HFF-Myc (cell line): ENCODE data around the gene TEX54.
"Not testable (repeated sequence)": the region's sequence is repeated elsewhere in the genome, so short reads cannot be mapped to it uniquely, and the experiment has no call there.

Source experiments
- DNase-seq: peaks from one replicate; pipeline ENCODE4 v3.0.0-alpha.2; 2011; ENCODE audit warnings: low read depth; ENCODE audit errors: extremely low read depth
- H3K4me3 ChIP-seq: replicated peaks from 2 replicates; pipeline ENCODE4 v1.5.1; 2011; ENCODE audit warnings: low read depth, mild to moderate bottlenecking, control low read depth, low read length
- TF ChIP-seq, protein P1 (sequence below): IDR thresholded peaks from 2 replicates; pipeline ENCODE4 v1.5.1; 2012; ENCODE audit warnings: mild to moderate bottlenecking, low read depth, low read length, control low read depth; ENCODE audit errors: missing control alignments

TEX54 gene

GRCh38 chr11:62860835-62861563 is 28.4 kb upstream of the TEX54 start:
- TF ChIP-seq, protein P1, sequence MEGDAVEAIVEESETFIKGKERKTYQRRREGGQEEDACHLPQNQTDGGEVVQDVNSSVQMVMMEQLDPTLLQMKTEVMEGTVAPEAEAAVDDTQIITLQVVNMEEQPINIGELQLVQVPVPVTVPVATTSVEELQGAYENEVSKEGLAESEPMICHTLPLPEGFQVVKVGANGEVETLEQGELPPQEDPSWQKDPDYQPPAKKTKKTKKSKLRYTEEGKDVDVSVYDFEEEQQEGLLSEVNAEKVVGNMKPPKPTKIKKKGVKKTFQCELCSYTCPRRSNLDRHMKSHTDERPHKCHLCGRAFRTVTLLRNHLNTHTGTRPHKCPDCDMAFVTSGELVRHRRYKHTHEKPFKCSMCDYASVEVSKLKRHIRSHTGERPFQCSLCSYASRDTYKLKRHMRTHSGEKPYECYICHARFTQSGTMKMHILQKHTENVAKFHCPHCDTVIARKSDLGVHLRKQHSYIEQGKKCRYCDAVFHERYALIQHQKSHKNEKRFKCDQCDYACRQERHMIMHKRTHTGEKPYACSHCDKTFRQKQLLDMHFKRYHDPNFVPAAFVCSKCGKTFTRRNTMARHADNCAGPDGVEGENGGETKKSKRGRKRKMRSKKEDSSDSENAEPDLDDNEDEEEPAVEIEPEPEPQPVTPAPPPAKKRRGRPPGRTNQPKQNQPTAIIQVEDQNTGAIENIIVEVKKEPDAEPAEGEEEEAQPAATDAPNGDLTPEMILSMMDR, result no peak
- DNase-seq, result no peak
- H3K4me3 ChIP-seq, result no peak overlapping the region

DNA sequence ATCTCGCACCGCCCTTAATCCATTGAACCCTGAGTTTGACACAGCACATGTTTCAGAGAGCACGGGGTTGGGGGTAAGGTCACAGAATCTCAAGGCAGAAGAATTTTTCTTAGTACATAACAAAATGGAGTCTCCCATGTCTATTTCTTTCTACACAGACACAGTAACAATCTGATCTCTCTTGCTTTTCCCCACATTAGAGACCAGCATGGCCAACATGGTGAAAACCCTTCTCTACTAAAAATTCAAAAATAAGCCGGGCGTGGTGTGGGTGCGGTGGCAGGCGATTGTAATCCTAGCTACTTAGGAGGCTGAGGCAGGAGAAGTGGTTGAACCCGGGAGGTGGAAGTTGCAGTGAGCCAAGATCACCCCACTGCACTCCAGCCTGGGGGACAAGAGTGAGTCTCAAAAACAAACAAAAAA is 26.7 kb upstream of the TEX54 start:
- DNase-seq, result not testable (repeated sequence)
- H3K4me3 ChIP-seq, result 0 out of 2 replicates have a peak overlapping the region, but pooled peaks have one; percentile 1

- peak overlapping the region; percentile 98 for H3K4me3 ChIP-seq
- TF ChIP-seq, protein P1, result no peak
- no peak for DNase-seq
Measured at GRCh38 chr11:62858201-62858600, 25.6 kb upstream of the TEX54 start.

DNA sequence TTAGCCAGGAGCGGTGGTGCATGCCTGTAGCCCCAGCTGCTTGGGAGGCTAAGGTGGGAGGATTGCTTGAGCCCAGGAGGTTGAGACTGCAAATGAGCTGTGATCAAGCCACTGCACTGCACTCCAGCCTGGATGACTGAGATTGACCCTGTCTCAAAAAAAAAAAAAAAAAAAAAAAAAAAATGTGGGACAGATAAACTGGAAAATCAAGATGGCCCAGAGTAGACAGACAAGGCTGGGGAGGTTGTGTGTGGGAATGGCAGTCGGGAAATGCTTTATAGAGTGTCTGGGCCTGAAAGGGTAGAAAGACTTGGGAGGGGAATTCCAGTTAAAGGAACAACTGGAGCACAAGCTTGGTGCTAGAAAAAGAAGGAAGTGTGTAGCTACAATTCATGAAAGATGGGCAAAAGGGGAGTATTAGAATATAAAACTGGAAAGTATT is 24.9 kb upstream of the TEX54 start:
- peak overlapping the region; percentile 98 for H3K4me3 ChIP-seq
- TF ChIP-seq, protein P1, result no peak
- DNase-seq, result no peak

DNA sequence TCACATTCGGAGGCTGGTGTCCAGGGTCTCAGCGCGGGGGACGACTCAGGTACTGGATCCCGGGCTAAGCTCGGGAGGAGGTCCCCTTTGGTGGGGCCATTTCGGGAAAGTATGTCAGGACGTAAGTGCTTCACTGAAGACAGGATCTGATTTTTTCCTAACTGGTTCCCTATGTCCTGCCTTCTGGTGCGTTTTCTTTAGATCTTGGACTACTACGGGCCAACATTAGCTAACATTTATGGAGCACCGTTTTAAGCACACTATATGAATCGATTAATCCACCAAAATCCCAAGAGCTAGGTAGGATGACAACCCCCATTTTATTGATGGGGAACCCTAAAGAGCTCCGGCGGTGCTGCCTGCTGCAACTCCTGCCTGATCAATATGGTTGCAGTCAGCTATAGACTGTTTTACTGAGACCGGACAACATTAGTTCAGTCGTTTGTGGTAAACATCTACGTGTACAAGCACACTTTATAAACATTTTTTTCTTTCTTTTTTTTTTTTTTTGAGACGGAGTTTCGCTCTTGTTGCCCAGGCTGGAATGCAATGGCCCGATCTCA is 23.8 kb upstream of the TEX54 start:
- H3K4me3 ChIP-seq, result peak overlapping the region; percentile 98
- TF ChIP-seq, protein P1, result no peak
- DNase-seq, result no peak

- H3K4me3 ChIP-seq, result peak overlapping the region; percentile 98
- TF ChIP-seq, protein P1, result no peak
- peak; percentile 98 for DNase-seq
Measured at GRCh38 chr11:62855571-62856332, 23.1 kb upstream of the TEX54 start.

DNA sequence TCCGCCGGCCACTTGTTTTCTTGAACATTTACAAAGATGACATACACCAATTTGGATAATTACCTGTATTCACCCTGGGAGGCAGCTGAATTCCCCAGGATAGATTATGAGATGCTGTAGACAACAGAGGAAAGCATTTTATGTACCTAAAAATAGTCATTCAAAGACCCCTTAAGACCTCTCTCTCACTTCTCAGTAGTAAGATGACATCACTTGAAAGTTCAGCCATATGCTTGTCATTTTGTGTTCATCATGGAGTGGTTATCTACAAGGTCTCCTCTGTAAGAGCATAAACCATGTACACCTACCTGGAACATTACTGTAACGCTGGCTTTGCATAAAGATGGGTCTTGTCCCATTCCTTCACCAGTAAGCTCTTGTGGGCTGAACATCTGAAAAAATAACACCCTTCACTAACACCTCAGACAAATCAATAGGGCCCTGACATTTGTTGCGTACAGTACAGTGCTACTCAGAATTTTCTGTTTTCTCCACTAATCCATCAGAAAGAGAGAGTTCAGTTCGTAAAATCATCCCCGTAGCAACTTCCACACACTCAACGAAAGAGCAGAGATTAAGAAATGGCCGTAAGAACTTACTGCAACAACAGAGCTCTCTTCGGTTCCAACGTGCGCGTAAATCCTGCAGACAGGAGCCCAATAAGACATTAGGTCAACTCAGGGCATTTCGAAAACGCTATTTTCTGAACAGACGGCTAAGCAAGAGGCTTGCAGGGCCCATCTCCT is 22.4 kb upstream of the TEX54 start:
- TF ChIP-seq, protein P1, result no peak
- peak overlapping the region; percentile 98 for H3K4me3 ChIP-seq
- no peak for DNase-seq
